ENCODE measurements around the gene FIGN.

Gene FIGN

GRCh38 chr2:163708265-163708664, 27.5 kb downstream of the FIGN start:
- no peak for DNase-seq (ENCODE audit: low read depth in 4 of 4, low spot score in 1 of 4)

- no peak for DNase-seq (ENCODE audit: low read depth in 4 of 4, low spot score in 1 of 4)
Observed at GRCh38 chr2:163703386-163703785, 32.4 kb downstream of the FIGN start.

GRCh38 chr2:163701399-163702195, 34.2 kb downstream of the FIGN start:
- no peak for DNase-seq (ENCODE audit: low read depth in 4 of 4, low spot score in 1 of 4)

DNA sequence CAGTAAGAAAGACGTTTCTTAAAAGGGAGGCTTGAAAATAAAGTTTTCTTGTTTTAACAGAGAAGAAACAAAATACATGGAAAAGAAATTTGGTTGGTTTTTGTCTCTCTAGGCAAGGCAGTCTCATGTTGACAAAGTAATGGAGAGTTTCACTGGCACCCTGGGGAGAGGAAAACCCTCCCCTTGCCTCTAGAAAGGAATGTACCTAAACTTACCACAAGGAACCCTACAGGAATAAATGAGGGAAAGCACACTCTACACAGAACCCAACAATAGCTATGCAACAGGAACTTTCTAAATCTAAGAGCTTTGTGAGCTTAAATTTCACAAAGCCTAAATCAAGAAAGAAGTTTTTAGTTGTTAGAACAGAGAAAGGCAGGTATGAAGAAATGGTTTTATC, 37.0 kb downstream of the FIGN start:
- no peak for DNase-seq (ENCODE audit: low read depth in 4 of 4, low spot score in 1 of 4)

DNA sequence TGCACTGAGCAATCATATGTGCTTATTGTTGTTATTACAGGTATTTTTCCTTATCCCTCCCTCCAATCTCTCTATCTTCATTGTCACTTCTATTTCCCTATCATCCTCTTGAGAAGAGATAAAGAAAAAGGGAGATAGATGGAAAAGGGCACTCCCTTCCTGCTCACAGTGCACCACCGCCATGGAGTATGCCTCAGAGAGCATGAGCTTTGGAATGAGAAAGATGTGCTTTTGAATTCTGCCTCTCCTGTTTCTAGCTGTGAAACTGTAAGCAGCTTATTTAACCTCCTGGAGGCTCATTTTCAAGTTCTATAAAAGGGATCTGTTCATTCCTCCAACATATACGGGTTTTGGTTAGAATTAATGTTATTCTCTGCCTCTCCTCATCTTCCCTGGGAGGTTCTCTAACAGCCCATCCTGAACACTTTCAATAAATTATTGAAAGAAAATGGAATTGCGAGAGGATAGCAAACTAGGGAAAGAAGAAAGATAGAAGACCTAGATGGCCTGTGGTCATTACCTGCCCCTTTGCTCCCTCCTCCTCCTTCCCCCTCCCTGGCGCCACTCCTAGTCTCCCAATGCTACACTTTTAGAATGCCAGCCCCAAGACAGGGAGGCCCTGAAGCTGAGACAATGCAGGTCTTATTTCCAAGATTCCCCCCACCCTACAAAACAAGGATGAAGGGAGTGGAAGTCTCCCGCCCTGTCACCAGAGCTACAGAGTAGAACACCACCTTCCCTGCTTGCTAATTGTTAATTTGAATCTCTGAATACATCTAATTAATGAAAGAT, 37.8 kb downstream of the FIGN start:
- no peak for DNase-seq (ENCODE audit: low read depth in 4 of 4, low spot score in 1 of 4)

DNA sequence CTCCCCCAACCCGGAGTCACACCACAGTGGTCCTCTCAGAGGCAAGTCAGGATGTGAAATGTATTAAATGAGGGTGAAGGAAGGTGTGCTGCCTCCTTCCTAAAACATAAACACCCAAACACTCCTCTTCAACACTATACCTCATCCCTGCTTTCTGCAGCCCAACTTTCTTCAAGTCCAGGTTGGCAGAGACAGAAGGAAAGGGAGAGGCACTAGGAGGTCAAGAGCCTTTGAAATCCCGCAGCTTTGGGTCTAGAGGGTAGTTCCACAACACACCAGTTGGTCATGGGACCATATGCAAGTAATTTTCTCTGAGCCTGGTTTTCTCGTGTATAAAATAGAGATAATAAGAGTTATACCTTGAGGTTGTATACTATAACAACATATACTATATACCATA, 38.4 kb downstream of the FIGN start:
- DNase-seq (ENCODE audit: low read depth in 4 of 4, low spot score in 1 of 4), result no peak

DNA sequence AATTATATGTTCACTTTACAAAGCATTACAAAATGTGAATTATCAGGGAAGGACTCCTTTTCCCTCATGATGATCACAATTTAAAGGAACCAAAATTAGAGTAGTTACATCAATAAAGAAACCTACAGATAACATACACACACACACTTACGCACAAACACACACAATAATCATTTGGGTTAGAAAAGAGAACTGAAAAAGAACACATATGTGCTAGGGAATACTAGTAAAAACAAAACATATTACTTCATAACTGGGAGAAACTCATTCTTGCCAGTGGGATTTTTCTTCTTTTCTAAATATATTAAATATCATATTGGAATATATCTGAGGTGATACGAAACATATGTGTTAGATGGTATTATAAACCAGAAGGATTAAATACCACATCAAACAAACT, 42.3 kb downstream of the FIGN start:
- no peak for DNase-seq (ENCODE audit: low read depth in 4 of 4, low spot score in 1 of 4)

DNA sequence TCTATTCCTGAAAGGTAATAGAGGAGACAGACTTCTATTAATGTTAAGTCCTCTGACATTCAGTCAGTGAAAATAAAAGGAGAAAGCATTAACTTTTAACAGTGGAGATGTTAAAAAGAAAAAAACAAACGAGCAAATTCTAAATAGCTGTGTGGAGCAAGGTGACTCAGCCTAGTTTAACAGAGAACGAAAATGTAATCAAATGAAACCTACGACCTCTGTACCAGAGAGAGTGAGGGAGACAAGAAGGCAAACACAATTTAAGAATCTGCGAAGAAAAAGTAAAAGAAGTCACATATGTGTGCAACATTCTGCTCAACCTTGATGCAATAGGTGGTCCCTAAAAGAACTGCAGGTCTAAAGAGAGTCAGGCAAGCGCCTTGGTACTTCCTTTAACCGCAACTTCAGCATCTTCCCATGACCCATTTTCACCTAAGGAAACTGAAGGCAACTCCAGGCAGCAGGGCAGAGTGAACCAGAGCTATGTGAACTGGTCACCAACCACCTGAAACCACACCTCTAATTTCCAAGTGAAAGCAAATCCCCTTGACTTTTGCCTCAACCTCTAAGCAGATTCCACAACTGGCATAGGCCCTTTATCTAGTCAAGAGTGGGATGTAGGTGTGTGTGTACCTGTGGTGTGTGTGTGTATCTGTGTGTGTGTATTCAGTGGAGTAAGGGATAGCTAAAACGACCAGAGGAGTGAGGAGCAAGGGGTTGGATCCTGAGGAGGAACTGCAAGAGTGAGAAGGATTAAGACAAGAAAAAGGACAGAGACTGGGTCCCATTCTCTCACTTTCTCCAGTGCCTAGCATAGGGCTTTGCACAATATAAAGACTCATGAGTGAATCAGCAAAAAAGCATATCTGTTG, 43.0 kb downstream of the FIGN start:
- DNase-seq (ENCODE audit: low read depth in 4 of 4, low spot score in 1 of 4), result no peak

DNA sequence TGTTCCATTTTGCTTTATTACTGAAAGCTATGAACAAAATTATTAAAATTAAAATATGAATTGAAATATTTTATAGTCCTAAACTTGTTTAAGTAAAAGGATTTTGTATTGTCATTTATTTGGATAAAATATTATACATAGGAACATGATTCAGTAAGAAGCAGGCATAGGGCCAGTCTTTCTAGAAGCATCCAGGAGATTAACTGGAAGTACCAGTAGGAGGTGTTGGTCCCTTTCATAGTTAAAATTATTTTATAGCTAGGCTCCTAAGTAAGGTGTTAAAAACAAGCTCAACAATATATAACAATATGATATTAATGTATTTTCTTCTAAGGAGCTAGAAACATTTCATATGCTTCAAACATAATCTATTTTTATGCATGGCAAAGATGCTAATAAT, 43.7 kb downstream of the FIGN start:
- DNase-seq (ENCODE audit: low read depth in 4 of 4, low spot score in 1 of 4), result no peak

DNA sequence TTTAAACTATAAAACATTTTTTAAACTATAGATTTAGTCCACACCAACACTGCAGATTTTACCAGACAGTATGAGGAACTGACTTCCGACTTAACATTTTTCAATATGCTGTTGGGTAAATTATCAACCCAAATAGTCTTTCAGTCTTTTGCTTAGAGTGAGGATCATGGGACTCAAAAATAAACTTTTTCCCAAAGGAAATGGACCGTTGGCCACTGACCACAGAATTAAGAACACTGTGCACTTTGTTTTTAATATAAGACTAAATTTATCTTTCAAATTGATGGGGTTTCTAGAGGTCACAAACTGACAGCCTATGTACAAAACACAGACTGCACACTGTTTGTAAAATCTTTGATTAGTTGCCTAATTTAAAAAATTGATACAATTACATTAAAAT, 44.9 kb downstream of the FIGN start:
- DNase-seq (ENCODE audit: low read depth in 4 of 4, low spot score in 1 of 4), result no peak

DNA sequence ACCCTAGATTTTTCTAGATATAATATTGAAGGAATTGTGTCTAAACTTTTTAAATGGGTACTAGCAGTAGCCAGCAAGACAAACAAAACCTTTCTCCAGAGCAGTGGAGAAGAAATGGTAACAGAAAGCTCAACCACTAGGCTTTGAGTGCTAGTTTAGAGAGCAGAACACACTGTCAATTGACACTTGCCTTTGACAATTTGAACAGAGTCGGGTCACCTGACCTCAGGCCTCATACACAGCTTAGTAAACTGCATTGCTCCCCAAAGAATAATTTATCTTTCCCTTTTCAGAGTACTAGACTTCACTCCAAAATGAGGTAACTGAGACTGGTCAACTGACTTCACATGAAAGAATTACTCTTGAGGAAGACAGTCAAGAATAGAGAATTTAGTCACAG, 48.6 kb downstream of the FIGN start:
- no peak for DNase-seq (ENCODE audit: low read depth in 4 of 4, low spot score in 1 of 4)

DNA sequence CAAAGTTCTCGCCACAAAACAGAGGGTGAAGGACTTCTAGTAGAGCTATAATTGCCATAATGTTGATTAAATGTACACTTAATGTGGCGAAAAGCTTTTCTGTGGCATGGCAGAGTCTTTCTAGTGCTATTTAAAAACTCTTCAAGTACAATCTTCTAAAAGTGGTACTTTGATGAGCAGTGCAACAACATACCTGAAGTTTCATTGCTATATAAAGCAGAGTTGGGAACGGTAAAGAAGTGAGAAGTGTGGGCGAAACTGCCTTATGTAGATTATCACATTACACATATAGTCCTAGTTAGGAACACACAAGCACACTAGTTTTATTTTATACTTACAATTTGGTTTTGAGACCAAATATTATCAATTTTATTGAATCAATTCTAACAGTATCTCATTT, 49.5 kb downstream of the FIGN start:
- no peak for DNase-seq (ENCODE audit: low read depth in 4 of 4, low spot score in 1 of 4)

DNA sequence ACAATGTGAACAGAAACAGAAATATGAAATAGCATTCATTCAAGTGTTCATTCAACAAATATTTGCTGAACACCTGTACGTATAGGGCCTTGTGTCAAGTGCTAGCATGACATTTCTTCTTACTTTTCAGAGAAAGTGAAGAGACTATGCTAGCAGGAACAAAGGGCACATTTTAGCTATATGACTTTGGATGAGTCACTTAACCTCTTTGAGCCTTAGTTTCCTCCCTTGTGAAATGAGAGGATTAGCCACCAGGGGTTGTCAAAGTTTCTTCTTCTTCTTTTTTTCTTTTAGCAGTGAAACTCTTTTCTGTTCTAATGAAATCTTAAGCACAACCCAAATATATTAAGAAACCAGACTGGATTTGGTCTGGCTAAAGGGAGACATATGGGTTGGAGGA, 53.1 kb downstream of the FIGN start:
- DNase-seq (ENCODE audit: low read depth in 4 of 4, low spot score in 1 of 4), result no peak

GRCh38 chr2:163681745-163682144, 54.1 kb downstream of the FIGN start:
- no peak for DNase-seq (ENCODE audit: low read depth in 4 of 4, low spot score in 1 of 4)

DNA sequence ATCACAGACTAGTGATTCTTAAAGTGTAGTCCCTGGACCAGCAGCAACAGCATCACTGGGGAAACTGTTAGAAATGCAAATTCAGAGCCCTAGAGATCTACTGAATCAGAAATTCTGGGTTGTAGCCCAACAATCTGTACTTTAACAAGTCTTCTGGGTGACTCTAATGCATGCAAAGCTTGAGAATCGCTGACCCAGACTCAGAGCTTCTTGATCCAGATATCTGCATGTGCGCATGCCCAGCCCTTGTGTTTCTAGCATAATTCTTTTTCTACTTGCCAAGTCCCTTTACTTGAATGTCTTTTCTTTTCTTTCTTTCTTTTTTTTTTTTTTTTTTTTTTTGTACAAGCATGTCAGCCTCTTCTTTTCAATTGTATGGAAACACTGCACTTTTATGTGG, 60.4 kb downstream of the FIGN start:
- no peak for DNase-seq (ENCODE audit: low read depth in 4 of 4, low spot score in 1 of 4)

GRCh38 chr2:163673522-163673921, 62.3 kb downstream of the FIGN start:
- no peak for DNase-seq (ENCODE audit: low read depth in 4 of 4, low spot score in 1 of 4)

DNA sequence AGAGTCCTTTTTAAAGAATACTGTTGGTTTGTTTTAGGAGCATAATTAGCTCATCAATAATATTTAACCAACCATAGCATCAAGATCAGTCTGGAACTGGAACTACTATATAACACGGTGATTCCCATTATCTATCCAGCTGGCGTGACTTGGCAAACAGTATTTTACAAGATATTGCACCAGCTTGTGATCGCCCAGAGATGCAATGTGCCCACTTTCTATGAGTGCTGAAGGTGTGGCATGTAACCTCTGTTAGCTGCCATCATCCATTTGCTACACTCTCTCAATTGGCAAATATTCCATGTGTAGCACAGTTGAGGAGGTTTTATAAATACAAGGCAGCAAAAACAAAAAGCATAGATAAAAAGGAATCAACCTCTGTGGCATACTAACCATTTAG, 64.9 kb downstream of the FIGN start:
- DNase-seq (ENCODE audit: low read depth in 4 of 4, low spot score in 1 of 4), result no peak

GRCh38 chr2:163669506-163669905, 66.3 kb downstream of the FIGN start:
- DNase-seq (ENCODE audit: low read depth in 4 of 4, low spot score in 1 of 4), result no peak

DNA sequence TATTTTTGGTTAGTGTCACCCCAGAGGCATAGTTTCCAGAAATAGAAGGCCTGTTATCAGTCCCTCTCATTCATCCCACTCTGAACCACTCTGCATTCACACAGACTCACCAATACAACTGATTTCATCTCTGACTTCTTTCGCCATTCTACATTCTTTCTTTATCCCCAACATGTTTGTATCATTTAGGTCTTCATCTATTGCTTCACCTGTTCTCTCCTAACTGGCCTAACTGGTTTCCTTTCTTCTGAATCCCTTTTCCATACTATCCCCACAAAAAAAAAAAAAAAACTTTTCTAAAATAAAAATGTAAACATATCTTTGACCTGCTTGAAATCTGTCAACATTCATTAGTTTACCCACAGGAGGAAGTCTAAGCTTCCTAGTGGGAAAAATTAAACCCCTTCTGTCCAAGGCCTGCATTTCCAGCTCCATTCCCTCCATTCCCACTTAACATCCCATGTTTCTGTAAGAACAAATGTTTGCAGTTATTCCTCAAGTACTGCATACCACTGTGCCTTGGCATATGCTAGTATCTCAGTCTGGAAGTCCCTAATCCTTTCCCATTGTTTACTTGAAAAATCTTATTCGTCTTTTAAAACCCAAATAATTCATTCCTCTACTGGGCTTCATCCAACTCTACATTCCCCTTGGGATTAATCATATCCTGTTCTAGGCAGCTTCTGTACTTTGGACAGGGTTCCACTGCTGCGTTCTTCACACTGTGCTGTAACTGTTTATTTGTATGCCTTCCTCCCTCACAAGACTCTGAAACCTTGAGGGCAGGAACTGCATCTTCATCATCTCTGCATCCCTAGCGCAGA, 68.5 kb downstream of the FIGN start:
- no peak for DNase-seq (ENCODE audit: low read depth in 4 of 4, low spot score in 1 of 4)

GRCh38 chr2:163665817-163666216, 70.0 kb downstream of the FIGN start:
- DNase-seq (ENCODE audit: low read depth in 4 of 4, low spot score in 1 of 4), result no peak

DNA sequence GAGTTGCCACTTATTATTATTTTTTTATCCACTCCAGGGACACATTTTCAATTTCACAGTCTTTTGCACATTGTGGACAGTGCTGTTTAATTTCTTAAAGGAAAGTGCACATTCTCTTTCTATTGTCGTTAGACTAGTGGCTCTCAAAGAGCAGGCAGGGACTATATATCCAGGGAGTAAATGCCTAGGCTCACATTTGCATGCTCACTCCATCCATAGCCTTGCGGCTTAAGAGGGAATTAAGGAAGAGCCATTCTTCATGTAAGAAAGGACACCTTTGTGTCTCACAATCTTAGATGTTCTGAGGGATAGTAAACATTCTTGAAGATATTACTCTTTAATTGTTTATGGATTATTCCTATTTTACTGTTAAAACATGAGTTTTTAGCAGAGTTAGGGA, 70.8 kb downstream of the FIGN start:
- no peak for DNase-seq (ENCODE audit: low read depth in 4 of 4, low spot score in 1 of 4)

Measured in stimulated activated CD4-positive, alpha-beta T cell treated with anti-CD3 and anti-CD28 coated beads, Interleukin-1b, Interleukin-23, amount 100 ng/mL, for 24 hours (primary cell).